Psoas muscle (tissue), 8 donors: ENCODE results near the gene PHOSPHO1. TPM values are rescaled to one million over a fixed set of nuclear protein-coding genes. Genes with fewer than 3 reads are reported as not detected.

Experiments used
- ATAC-seq, 4 donors: fragments of 200-7000 bp; cut with Tn5 transposase; one replicate each; pipeline ENCODE4 v1.9.1; 2020; ENCODE audit warnings: moderate library complexity in 3 of 4, mild to moderate bottlenecking in 2 of 4
- DNase-seq, 2 donors: peaks; one replicate each; pipeline ENCODE4 v3.0.0-alpha.2; 2020
- H3K27ac ChIP-seq: fragments of 200-600 bp; one replicate; pipeline ENCODE4 v1.8.0; 2022
- H3K27me3 ChIP-seq, 3 donors: fragments of 200-600 bp in 1 of 3; one replicate each; pipeline versions ENCODE4 v1.6.1 to v1.8.0; 2013 to 2022; ENCODE audit warnings: low read length in 2 of 3, mild to moderate bottlenecking in 2 of 3, moderate library complexity in 1 of 3; ENCODE audit not compliant: insufficient read depth in 3 of 3
- H3K36me3 ChIP-seq, 2 donors: fragments of 200-600 bp in 1 of 2; one replicate each; pipeline versions ENCODE4 v1.6.1 to v1.8.0; 2013 to 2022; ENCODE audit warnings: low read depth in 1 of 2, mild to moderate bottlenecking in 1 of 2, moderate library complexity in 1 of 2; ENCODE audit not compliant: insufficient read depth in 1 of 2
- H3K4me1 ChIP-seq: fragments of 200-600 bp; one replicate; pipeline ENCODE4 v1.8.0; 2022
- H3K4me3 ChIP-seq: fragments of 200-600 bp; one replicate; pipeline ENCODE4 v1.8.0; 2022; ENCODE audit warnings: mild to moderate bottlenecking
- H3K9me3 ChIP-seq: fragments of 200-600 bp; one replicate; pipeline ENCODE4 v1.8.0; 2022
- CTCF ChIP-seq: fragments of 200-600 bp; IDR thresholded peaks from one replicate; pipeline ENCODE4 v1.8.0; 2022; ENCODE audit warnings: antibody characterized with exemption
- WGBS, 3 donors: extraction: QIAGEN DNeasy Blood & Tissue Kit; methylation state at CpG; one replicate each; pipeline versions ENCODE4 v1.1.6 to v1.1.7; 2013; 5-methylcytosine and 5-hydroxymethylcytosine counted together
- intact Hi-C, 2 donors: fragments of 100-400 bp; cut with DNase I; formaldehyde crosslinking; loops; one replicate each; pipeline versions ENCODE4 v1.11.0 to v1.14.2; 2022
- polyA plus RNA-seq, 3 donors: library from polyadenylated mRNA; stranded (reverse); fragments of 200-250 nt; gene quantifications; one replicate each; pipeline ENCODE4 v1.2.3, GENCODE V29; 2013
- total RNA-seq, 4 donors: library from RNA; stranded (reverse); fragmentation: NEBNext Ultra II Directional in 2 of 4; extraction: Animal tissue kit (Norgen Biotek cat#: 25700) in 2 of 4; gene quantifications; one replicate each; pipeline versions ENCODE4 v1.2.1 to v1.2.4, GENCODE V29; 2021 to 2023
- donor health status: healthy with polysubstance abuse.
- donor health status: DM: no; HTN: no; CAD: no; lungs with moderate emphysema.
- donor health status: Bipolar disorder and iron deficiency.
- donor health status: healthy.
- donor health status: DM: yes; HTN: yes; CAD: no.
- donor health status: DM: no; HTN: no; CAD: no.
- donor health status: DM: no; HTN: no; CAD: no.
- donor health status: DM: yes; HTN: yes; CAD: no.

Gene PHOSPHO1
- total and polyA plus RNA-seq, 7 donors: 0.30 to 4.2 (median 0.70) TPM

- no peak for TF ChIP-seq CTCF
- H3K4me1 ChIP-seq: peaks cover 8% of the 10 kb centered on the region
- 42 to 79% (median 68%) methylated on average over 3 of the region's 3 CpGs for WGBS, 3 donors
- DNase-seq (no peak), ATAC-seq (no peak)
- H3K27me3 ChIP-seq: peaks cover 0 to 30% (median 11%) of the 10 kb centered on the region in 3 donors
- H3K27ac ChIP-seq: no peak overlapping the region
- H3K4me3 ChIP-seq: no peak overlapping the region
- intact Hi-C loops: loop anchor here (1.0 to 5.0 kb wide), 4 partner anchors 35 to 65 kb away; no protein-coding TSS in a partner anchor
- no peaks in the 10 kb centered on the region for H3K36me3 ChIP-seq
- no peaks in the 10 kb centered on the region for H3K9me3 ChIP-seq
Measured at GRCh38 chr17:49226771-49227435, 3.7 kb downstream of the PHOSPHO1 start.

GRCh38 chr17:49225554-49226236 is 4.9 kb downstream of the PHOSPHO1 start:
- H3K4me1 ChIP-seq: peaks cover 8% of the 10 kb centered on the region
- H3K4me3 ChIP-seq: no peak overlapping the region
- peaks cover 0 to 36% (median 12%) of the 10 kb centered on the region in 3 donors for H3K27me3 ChIP-seq
- H3K36me3 ChIP-seq: no peaks in the 10 kb centered on the region
- WGBS, 3 donors: 78 to 81% (median 80%) methylated on average over 8 of the region's 8 CpGs
- no peaks in the 10 kb centered on the region for H3K9me3 ChIP-seq
- ATAC-seq (no peak), DNase-seq (no peak)
- intact Hi-C loops: loop anchor here (2.0 to 5.0 kb wide), 3 partner anchors 33 to 67 kb away; no protein-coding TSS in a partner anchor
- no peak for TF ChIP-seq CTCF
- H3K27ac ChIP-seq: no peak overlapping the region

- Histone ChIP-seq H3K27me3 (peaks cover 0 to 42% (median 12%) of the 10 kb centered on the region in 3 donors), H3K4me3 (no peak overlapping the region), H3K9me3 (no peaks in the 10 kb centered on the region), H3K4me1 (peaks cover 8% of the 10 kb centered on the region), H3K27ac (no peak overlapping the region), H3K36me3 (no peaks in the 10 kb centered on the region)
- 16 to 42% (median 19%) methylated on average over 8 to 11 of the region's 11 CpGs for WGBS, 3 donors
- no peak for TF ChIP-seq CTCF
- no peak for ATAC-seq
- intact Hi-C loops: loop anchor here (5.0 kb wide), 2 partner anchors 33 to 67 kb away; no protein-coding TSS in a partner anchor
- no peak for DNase-seq
Measured at GRCh38 chr17:49224997-49225337, 5.6 kb downstream of the PHOSPHO1 start.

- WGBS, 3 donors: 6 to 15% (median 9%) methylated on average over 84 to 95 of the region's 95 CpGs
- ATAC-seq: no peak
- H3K27me3 ChIP-seq: peaks cover 0 to 47% (median 12%) of the 10 kb centered on the region in 3 donors
Measured at GRCh38 chr17:49224198-49224996, 6.2 kb downstream of the PHOSPHO1 start.

More at GRCh38 chr17:49224198-49224996, 6.2 kb downstream of the PHOSPHO1 start:
- peak; percentile 30 to 62 for DNase-seq
- Histone ChIP-seq H3K4me1 (peaks cover 5% of the 10 kb centered on the region), H3K27ac (no peak overlapping the region), H3K9me3 (no peaks in the 10 kb centered on the region), H3K4me3 (peak overlapping the region; percentile 39), H3K36me3 (no peaks in the 10 kb centered on the region)
- intact Hi-C loops: no loop called here
- no peak for TF ChIP-seq CTCF
